Skeletal muscle satellite cell (primary cell): Measurements from ENCODE around the gene CYP27A1.

Source experiments
- H3K27me3 ChIP-seq: 2 replicates; pipeline ENCODE4 v1.7.0; 2013; ENCODE audit warnings: low read length; ENCODE audit not compliant: control insufficient read depth, insufficient read depth
- H3K36me3 ChIP-seq: 2 replicates; pipeline ENCODE4 v1.7.0; 2013; ENCODE audit warnings: mild to moderate bottlenecking, control low read depth, low read length; ENCODE audit not compliant: insufficient read depth
- H3K4me1 ChIP-seq: 2 replicates; pipeline ENCODE4 v1.7.0; 2013; ENCODE audit warnings: low read length; ENCODE audit not compliant: control insufficient read depth, insufficient read depth
- H3K4me2 ChIP-seq: 2 replicates; pipeline ENCODE4 v1.7.0; 2013; ENCODE audit warnings: mild to moderate bottlenecking, low read length
- H3K4me3 ChIP-seq: 2 replicates; pipeline ENCODE4 v1.7.0; 2013; ENCODE audit warnings: low read length
- H3K9ac ChIP-seq: 2 replicates; pipeline ENCODE4 v1.7.0; 2013; ENCODE audit warnings: mild to moderate bottlenecking, low read depth, low read length, moderate library complexity
- H3K9me3 ChIP-seq: replicated peaks from 2 replicates; pipeline ENCODE4 v1.7.0; 2013; ENCODE audit warnings: mild to moderate bottlenecking, control low read depth, low read length

Gene CYP27A1

GRCh38 chr2:218856167-218856895, 74.4 kb downstream of the CYP27A1 start:
- H3K27me3 ChIP-seq = peaks cover 79% of the 10 kb centered on the region
- H3K36me3 ChIP-seq = no peaks in the 10 kb centered on the region
- no peaks in the 10 kb centered on the region for H3K9me3 ChIP-seq
- peaks cover 8% of the 10 kb centered on the region for H3K4me1 ChIP-seq
- H3K4me2 ChIP-seq = no peak overlapping the region
- H3K9ac ChIP-seq = no peak overlapping the region
- H3K4me3 ChIP-seq = no peak overlapping the region

DNA sequence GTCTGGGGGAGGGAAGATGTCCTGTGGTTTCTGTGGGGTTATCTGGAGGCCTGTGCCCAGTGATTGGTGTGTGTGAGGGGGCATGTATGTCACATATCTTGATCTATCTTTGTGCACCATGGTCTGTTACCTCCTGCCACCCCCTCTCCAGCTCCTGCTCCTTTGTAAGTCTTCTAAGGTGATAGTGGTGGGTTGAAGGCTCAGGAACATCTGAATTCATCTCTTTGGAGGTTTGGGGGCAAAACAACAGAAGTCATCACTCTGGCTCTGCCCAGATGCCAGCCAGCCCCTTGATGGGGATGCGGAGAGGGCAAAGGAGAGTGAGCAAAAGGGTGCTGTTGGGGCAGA, 74.9 kb downstream of the CYP27A1 start:
- Histone ChIP-seq H3K4me1 (peaks cover 8% of the 10 kb centered on the region), H3K9me3 (no peaks in the 10 kb centered on the region), H3K9ac (no peak overlapping the region), H3K27me3 (peaks cover 84% of the 10 kb centered on the region), H3K4me2 (no peak overlapping the region), H3K36me3 (no peaks in the 10 kb centered on the region), H3K4me3 (no peak overlapping the region)

GRCh38 chr2:218857371-218858137, 75.6 kb downstream of the CYP27A1 start:
- Histone ChIP-seq H3K4me2 (no peak overlapping the region), H3K27me3 (peaks cover 86% of the 10 kb centered on the region), H3K9me3 (no peaks in the 10 kb centered on the region), H3K9ac (no peak overlapping the region), H3K4me3 (no peak overlapping the region), H3K36me3 (no peaks in the 10 kb centered on the region), H3K4me1 (peaks cover 8% of the 10 kb centered on the region)

- Histone ChIP-seq H3K4me2 (no peak overlapping the region), H3K9ac (no peak overlapping the region), H3K27me3 (peaks cover 88% of the 10 kb centered on the region), H3K4me3 (no peak overlapping the region), H3K9me3 (no peaks in the 10 kb centered on the region), H3K4me1 (peaks cover 8% of the 10 kb centered on the region), H3K36me3 (no peaks in the 10 kb centered on the region)
Observed at GRCh38 chr2:218858138-218858445, 76.1 kb downstream of the CYP27A1 start.

GRCh38 chr2:218858671-218859555, 77.0 kb downstream of the CYP27A1 start:
- Histone ChIP-seq H3K27me3 (peaks cover 86% of the 10 kb centered on the region), H3K9me3 (no peaks in the 10 kb centered on the region), H3K9ac (no peak overlapping the region), H3K4me3 (no peak overlapping the region), H3K4me1 (peaks cover 6% of the 10 kb centered on the region), H3K36me3 (no peaks in the 10 kb centered on the region), H3K4me2 (peak overlapping the region; percentile 41)

DNA sequence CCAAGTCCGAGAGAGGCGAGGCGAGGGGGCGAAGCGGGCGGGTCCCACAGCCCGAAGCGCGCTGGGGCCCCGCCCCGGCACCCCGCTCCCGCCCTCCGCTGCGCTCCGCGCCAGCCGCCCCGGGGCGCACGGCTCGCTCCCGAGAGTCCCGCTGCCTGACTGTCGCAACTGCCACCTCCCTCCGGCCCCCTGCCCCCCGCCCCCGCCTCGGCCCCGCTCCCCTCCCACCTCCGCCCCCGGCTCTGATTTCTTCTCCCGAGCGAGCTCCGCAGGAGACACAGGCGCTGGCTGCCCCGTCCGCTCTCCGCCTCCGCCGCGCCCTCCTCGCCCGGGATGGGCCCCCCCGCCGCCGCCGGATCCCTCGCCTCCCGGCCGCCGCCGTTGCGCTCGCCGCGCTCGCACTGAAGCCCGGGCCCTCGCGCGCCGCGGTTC, 77.6 kb downstream of the CYP27A1 start, which contains the start of gene WNT6:
Gene WNT6, plus strand, starts transcription at position 250 of the 432 bp plus-strand sequence. CDS start 233 bp downstream, outside the sequence.
- Histone ChIP-seq H3K4me1 (peaks cover 4% of the 10 kb centered on the region), H3K36me3 (no peaks in the 10 kb centered on the region), H3K9ac (no peak within 1 kb of the TSS), H3K4me2 (peak within 1 kb of the TSS; percentile 66), H3K27me3 (peaks cover 82% of the 10 kb centered on the region), H3K4me3 (peak within 1 kb of the TSS; percentile 42), H3K9me3 (no peaks in the 10 kb centered on the region)

DNA sequence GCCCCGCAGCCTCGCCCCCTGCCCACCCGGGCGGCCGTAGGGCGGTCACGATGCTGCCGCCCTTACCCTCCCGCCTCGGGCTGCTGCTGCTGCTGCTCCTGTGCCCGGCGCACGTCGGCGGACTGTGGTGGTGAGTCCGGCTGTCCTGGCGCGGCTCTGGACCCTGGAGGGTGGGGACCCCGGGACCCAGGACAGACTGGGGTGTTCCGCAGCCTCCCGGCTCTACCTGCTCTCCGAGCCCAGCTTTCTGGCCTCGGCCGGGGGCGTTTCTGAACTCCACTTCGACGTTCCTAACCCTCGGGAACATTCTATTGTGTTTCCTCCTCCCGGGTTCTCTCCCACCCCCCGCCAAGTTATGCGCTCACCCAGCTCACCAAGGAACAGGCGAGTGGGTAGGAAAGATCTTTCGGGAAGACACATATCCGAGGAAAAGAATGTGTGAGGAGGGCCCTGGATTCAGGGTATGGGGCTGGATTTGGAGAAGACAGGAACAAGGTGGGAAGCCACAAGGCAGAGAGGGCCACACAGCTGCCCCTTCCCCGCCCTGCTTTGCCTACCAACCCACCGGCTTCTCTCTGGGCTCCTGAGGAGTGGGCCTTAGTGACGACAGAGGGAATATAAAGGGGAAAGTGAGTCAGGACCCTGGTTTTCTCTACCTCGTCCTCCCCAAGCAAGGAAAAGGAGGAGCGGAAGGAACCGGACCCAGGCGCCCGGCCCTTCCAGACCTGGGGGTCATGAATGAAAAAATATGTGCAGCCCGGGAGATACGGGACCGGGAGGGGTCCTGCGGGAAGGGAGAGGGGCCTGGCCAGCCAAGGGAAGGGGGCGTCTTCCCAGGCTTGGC, 78.3 kb downstream of the CYP27A1 start:
- Histone ChIP-seq H3K27me3 (peaks cover 82% of the 10 kb centered on the region), H3K9ac (no peak overlapping the region), H3K9me3 (no peaks in the 10 kb centered on the region), H3K4me2 (peak overlapping the region; percentile 66), H3K4me3 (peak overlapping the region; percentile 42), H3K4me1 (peaks cover 4% of the 10 kb centered on the region), H3K36me3 (no peaks in the 10 kb centered on the region)

DNA sequence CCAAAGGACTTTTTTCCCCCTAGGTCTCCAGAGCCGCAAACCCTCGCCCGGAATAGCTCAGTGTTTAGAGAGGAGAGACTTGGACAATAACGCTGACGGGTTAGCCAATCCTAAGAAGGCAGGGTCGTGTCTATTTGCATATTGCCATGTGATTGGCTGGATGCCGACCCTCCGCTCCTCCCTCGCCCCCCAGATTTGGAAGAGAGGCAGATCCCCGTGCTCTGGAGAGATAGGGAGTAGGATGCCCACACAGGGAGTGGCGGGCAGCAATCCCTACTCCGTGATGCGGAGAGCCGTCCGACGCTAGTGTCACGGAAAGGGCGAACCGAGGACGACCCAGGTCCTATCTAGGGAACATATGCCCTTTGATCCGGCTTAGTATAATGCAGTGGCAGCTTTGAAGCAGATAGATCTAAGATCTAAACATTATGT, 79.0 kb downstream of the CYP27A1 start:
- peaks cover 74% of the 10 kb centered on the region for H3K27me3 ChIP-seq
- peaks cover 4% of the 10 kb centered on the region for H3K4me1 ChIP-seq
- H3K36me3 ChIP-seq = no peaks in the 10 kb centered on the region
- H3K9ac ChIP-seq = no peak overlapping the region
- H3K4me3 ChIP-seq = no peak overlapping the region
- H3K9me3 ChIP-seq = no peaks in the 10 kb centered on the region
- H3K4me2 ChIP-seq = peak overlapping the region; percentile 66

GRCh38 chr2:218861645-218862318, 79.8 kb downstream of the CYP27A1 start:
- Histone ChIP-seq H3K4me3 (no peak overlapping the region), H3K27me3 (peaks cover 73% of the 10 kb centered on the region), H3K4me1 (peaks cover 4% of the 10 kb centered on the region), H3K4me2 (no peak overlapping the region), H3K36me3 (no peaks in the 10 kb centered on the region), H3K9me3 (no peaks in the 10 kb centered on the region), H3K9ac (no peak overlapping the region)

DNA sequence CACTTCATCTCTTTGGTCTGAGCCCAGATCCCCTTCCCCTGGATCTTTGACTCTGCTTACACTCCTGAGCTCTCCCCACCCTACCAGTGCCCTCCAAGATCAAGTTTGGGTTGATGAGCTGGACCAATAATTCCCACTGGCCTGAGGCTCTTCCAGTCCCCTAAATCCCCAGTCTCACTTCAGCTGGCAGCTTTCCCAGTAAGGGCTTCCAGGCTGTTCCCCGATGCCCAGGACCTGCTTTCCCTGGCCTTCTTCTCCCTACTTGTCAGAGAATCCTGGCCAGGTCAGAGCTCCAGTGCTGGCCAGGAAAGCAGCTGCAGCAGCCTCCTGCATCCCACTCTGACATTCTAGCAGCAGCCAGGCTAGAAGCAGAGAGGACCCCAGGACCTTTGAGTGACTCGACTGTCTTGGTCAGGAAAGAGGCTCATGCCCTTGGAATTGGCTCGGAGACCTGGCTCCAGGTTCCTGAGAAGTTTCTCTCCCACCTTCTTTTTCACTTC, 81.1 kb downstream of the CYP27A1 start:
- peaks cover 76% of the 10 kb centered on the region for H3K27me3 ChIP-seq
- peaks cover 4% of the 10 kb centered on the region for H3K4me1 ChIP-seq
- no peaks in the 10 kb centered on the region for H3K9me3 ChIP-seq
- H3K4me2 ChIP-seq = no peak overlapping the region
- no peak overlapping the region for H3K9ac ChIP-seq
- H3K36me3 ChIP-seq = no peaks in the 10 kb centered on the region
- no peak overlapping the region for H3K4me3 ChIP-seq
